GM21529 (cell line): ENCODE measurements around the gene TBC1D2B.
A peak's percentile ranks its signal among the peaks of the same experiment; 100 is the strongest.

ENCODE experiments used
- ATAC-seq: cut with Tn5 transposase; IDR thresholded peaks from one replicate; pipeline ENCODE4 v1.9.1; 2021; ENCODE audit not compliant: unreplicated experiment

The TBC1D2B gene

DNA sequence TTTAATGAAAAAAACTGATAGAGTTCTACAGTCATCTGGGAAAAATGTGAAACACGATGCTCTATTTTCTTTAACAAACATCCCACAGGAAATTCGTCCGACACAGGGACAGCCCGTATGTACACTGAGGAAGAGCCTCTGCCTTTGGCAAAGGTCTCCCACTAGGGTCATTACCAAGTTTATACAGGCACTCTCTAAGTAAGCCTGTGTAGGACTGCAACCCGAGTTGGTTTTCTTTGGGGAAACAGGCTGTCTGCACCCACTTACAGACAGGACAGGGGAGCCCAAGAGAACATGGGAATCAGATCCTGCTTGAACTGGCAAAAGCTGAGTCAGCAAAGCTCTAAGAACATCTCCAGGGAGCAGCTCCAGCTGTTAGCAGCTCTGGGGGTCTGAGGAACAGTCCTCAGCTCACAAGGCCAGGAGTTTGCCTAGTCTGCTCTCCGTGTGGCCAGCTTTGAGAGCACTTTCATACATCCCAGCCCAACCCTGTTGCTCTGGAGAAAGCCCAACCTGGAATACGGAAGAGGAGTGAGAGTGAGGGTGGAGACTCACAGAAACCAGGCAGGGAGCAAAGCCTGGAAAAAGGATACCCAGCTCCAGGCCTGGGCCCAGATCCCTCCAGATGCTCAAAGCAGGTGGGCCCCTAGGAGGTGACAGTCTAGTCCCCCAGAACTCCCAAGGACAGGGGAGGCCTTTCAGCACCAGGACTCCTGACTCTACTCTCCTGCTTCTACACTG lies 1.9 kb downstream of the TBC1D2B start:
- ATAC-seq, result no peak

DNA sequence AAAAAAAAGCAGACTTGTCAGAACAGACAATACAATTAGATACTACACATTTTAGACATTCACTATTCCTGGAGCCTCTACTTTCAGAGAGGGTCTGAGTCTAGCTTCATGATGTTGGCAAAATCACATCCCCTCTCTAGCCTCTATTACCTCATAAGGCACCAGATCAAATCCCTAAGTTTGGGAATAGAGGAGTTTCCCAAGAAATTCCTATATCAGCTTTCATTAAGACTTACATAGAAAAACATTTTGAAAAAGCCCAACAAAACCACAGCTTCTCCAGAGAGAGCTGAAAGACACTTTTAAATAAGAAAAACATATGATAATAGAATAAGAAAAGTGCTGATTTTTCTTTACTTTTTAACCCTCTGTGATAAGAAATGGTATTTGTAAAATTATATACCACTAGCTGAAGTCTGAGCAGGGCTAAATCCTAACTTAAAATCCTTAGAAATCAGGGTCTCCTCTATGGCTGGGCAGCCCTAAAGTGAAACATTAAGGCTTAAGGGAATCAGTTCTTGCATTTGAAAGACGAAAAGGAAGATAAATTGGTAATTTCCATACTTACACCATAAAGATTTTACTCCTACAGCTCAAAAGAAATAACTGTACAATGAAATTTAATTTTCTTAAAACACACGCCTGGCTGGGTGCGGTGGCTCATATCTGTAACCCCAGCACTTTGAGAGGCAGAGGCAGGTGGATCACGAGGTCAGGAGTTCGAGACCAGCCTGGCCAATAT lies 4.3 kb downstream of the TBC1D2B start:
- no peak for ATAC-seq

GRCh38 chr15:78072080-78072892 lies 5.2 kb downstream of the TBC1D2B start:
- ATAC-seq, result no peak

DNA sequence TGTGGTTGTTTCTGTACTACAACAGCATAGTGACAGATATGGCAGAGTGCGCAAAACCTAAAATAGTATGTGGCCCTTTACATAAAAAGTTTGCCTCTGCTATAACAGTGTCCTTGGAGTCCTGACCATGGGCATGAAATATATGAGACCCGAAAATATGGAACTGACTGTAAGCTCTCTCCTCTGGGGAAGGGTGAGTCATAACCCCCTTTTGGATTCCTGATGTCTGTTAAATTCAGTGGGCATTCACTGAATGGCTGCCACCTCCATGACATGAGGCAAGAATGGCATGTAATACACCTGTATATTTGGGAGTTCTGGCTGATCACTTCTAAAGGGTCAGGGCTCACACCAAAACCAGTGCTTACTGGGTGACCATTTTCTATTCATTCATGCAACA lies 6.1 kb downstream of the TBC1D2B start:
- ATAC-seq, result no peak

GRCh38 chr15:78070049-78070700 lies 7.3 kb downstream of the TBC1D2B start:
- ATAC-seq, result no peak

DNA sequence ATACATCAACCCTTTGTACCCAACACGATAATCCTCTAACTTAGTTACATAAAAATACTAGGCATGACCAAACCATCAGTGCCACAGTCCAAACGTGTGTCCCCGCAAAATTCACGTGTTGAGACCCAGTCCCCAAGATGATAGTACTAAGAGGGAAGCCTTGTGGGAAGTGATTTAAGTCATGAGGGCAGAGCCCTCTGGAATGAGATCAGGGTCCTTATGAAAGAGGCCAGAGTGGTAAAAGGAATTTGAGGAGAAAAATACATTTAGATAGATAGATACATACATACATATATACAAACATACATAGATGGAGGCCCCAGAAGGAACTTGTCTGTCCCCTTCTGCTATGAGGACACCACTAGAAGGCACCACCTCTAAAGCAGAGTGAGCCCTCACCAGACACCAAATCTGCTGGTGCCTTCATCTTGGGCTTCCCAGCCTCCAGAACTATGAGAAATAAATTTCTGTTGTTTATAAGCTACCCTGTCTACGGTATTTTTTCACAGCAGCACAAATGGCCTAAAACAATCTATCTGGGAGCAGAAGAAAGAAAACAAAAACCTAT lies 8.0 kb downstream of the TBC1D2B start:
- ATAC-seq, result no peak

DNA sequence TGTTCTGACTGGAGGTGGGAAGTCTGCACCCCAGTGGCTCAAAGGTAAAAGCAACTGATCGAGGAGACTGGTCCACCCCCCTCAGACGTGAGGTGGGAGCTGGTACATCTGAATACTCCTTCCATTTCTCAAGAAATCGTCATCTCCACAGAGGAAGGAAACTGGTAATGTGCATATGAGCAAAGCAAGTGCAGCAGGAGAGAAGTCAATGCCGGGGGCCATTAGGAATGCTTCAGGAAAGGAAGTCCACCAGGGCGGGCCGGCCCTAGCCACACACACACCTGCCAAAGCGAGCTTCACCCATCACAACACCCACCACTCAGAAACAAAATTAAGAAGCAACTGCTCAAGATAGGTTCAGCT lies 8.5 kb downstream of the TBC1D2B start:
- ATAC-seq, result peak; percentile 1

DNA sequence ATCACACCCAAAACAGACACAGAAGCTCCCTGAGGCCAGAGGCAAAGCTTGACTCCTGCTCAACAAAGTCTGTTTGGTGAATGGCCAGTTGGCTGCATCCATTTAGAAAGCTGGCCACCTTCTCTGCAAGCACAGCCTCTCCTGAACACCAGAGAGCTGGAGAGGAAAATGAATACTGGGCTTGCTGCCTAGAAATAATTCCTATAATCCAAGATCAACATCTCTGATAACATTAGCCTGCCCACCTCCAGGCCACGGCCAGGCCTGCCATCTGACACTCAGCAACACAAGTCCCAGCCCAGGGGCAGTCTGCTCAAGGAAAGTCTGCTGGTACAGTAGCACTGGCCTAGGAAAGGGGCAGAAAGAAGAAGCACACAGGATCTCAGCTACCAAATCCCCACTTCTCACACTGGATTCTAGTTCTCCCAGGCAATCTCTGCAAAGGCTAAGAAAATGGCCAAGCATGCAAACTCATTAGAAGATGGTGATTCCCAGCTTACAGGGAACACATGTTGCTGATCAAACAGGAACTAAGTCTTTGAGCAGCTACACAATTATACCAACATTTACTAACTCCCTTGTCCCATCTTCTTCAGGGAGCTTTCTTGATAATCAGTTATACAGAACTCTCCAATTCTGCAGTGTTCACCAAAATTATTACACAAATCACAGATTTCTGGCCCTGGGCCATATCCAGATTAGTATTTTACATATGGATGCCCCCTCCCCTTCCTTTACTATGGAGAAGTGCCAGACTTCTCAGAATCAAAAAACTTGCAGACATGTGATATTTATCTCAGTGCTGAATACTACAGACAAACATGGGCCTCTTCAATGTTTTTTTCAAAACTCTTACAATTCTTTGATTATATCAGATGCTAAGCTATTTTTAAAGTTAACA lies 9.9 kb downstream of the TBC1D2B start:
- no peak for ATAC-seq

DNA sequence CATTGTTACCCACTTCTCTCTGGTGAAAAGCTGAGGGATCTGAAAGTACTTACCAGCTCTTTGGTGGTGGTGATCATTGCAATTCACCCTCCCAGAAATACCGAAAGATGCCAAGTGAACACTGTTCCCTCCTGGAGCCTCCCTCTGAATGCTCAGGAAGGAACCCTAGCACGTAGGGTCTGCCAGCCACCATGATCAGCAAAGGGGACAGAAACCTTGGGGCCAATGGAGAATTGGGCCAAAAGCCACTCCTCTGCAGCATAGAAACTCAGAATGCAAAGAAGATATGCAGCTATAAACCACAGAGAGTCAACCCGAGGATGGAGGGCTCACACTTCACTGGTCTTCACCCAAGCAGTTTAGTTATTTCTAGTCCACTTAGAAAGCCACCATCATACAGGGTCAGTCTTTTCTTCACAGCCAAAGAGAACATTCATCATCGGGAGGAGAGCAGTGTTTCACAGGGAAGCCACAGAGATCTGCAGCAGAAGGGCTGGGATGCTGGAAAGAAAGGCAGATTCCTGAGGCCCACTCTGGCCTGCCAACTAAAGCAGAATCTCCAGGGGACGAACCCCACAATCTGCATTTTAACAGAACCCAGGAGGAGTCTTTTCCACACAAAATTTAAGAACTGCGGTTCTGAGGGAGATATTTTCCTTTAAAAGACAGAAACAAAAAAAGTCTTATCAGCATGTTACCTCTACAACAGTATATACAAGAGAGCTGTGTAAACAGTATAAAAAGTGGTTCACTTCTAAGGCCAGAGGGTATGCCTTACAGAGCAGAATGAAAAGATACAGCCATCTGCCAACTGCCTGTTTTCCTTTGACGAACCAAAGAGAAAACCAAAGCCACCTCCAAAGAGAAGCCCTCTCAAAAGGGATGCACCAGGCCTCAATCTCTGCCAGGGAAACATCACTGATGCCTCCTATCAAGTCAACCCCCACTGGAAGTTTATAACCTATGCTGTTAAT lies 11.3 kb downstream of the TBC1D2B start:
- ATAC-seq, result peak; percentile 55

DNA sequence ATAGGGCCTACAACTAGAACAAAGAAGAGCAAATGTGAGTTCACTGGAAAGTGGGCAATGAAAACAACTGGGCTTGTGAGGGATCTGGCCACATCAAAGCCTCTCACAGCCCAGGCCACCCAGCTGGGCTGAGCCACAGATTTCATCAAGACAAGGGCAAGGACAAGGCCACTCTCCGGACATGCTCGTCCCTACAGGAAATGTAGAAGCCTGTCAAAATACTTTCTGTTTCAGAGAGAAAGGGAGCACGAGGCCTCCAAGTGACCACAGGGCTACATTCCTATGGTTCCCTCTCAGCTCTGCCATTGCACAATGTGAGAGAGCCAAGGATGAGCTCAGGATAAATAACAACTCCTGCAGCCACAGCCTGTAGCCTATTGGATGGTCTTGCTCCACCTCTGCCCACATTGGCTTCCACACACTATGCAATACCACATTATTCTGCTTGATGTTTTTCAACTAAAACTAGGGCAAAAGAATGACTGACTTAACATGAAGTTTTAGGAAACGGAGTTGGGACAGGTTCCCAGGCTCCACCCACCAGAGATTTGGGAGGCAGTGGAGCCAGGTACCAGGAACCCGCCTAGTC lies 12.1 kb downstream of the TBC1D2B start:
- no peak for ATAC-seq

- ATAC-seq, result no peak
Observed at GRCh38 chr15:78064544-78064943, 13.0 kb downstream of the TBC1D2B start.

- no peak for ATAC-seq
Observed at GRCh38 chr15:78063970-78064385, 13.5 kb downstream of the TBC1D2B start.

GRCh38 chr15:78063217-78063616 lies 14.3 kb downstream of the TBC1D2B start:
- ATAC-seq, result no peak

- ATAC-seq, result peak; percentile 52
Observed at GRCh38 chr15:78061963-78062427, 15.5 kb downstream of the TBC1D2B start.

DNA sequence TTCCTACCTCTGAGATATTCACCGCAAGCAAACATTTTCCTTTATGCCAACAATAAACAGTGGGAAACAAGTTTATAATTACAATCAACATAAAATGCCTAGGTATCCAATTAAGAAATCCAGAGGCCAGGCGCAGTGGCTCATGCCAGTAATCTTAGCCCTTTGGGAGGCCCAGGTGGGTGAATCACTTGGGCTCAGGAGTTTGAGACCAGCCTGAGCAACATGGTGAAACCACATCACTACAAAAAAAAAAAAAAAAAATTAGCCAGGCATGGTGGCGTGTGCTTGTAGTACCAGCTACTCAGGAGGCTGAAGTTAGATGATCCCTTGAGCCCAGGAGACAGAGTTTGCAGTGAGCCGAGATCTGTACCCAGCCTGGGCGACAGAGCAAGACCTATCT lies 17.3 kb downstream of the TBC1D2B start:
- ATAC-seq, result no peak

DNA sequence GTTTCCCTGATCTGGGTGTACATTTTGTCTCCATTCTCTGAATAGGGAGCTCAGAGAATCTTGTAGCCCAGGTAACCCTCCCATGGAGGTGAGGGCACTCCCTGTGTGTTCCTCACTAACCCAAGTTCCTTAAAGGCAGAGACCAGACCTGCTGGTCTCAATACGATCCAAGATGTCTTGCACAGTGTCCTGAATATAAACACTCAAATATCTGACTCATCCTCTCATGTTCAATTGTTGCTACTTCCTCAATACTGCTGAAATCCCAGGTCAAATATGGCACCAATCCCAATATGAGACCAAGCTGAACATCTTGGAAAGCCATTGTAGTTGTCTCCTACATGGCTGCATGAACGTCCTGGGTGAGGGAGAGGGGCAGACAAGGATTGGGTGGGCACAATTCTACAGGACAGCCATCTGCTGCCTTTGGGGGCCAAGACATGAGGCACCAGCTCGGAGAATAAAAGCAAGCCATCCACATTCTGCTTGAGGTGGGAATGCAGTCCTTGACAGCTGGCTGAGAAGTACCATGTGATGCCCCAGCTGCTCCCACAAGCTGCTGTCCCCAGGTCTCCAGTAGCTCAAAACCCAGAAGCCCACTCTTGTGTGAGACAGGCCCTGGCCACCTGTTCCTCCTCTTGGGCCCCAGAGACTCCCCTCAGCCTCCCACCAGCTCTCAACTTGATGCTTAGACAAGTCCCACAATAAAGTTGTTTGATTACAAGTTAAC lies 18.2 kb downstream of the TBC1D2B start:
- no peak for ATAC-seq

GRCh38 chr15:78058401-78058935 lies 19.0 kb downstream of the TBC1D2B start:
- no peak for ATAC-seq
